H9 (cell line): ENCODE data around the gene VWF. TPM values are rescaled to one million over a fixed set of nuclear protein-coding genes. Genes with fewer than 3 reads are reported as not detected.

Experiments used
- DNase-seq: peaks from one replicate; pipeline ENCODE4 v3.0.0-alpha.2; 2017
- H2AFZ ChIP-seq: one replicate; pipeline ENCODE4 v1.6.1; 2013; ENCODE audit warnings: mild to moderate bottlenecking, low read length, control low read depth, moderate library complexity
- H2AK5ac ChIP-seq: 2 replicates; pipeline ENCODE4 v1.6.1; 2013; ENCODE audit warnings: low read length, control low read depth, mixed read lengths; ENCODE audit not compliant: insufficient read length
- H2BK120ac ChIP-seq: one replicate; pipeline ENCODE4 v1.6.1; 2013; ENCODE audit warnings: low read depth, mild to moderate bottlenecking, low read length, control low read depth, inconsistent platforms; ENCODE audit not compliant: poor library complexity, severe bottlenecking
- H2BK12ac ChIP-seq: 2 replicates; pipeline ENCODE4 v1.6.1; 2013; ENCODE audit warnings: low read length, control low read depth, mixed read lengths, low read depth; ENCODE audit not compliant: insufficient read length
- H2BK15ac ChIP-seq: 2 replicates; pipeline ENCODE4 v1.6.1; 2013; ENCODE audit warnings: low read depth, low read length, control low read depth
- H2BK20ac ChIP-seq: one replicate; pipeline ENCODE4 v1.6.1; 2013; ENCODE audit warnings: low read depth, mild to moderate bottlenecking, low read length, control low read depth, inconsistent platforms; ENCODE audit not compliant: poor library complexity, severe bottlenecking
- H2BK5ac ChIP-seq: 2 replicates; pipeline ENCODE4 v1.6.1; 2013; ENCODE audit warnings: low read length, control low read depth, mixed read lengths; ENCODE audit not compliant: insufficient read length
- H3K14ac ChIP-seq: 2 replicates; pipeline ENCODE4 v1.6.1; 2013; ENCODE audit warnings: low read length, control low read depth; ENCODE audit not compliant: insufficient read depth
- H3K18ac ChIP-seq: 2 replicates; pipeline ENCODE4 v1.6.1; 2013; ENCODE audit warnings: low read depth, mild to moderate bottlenecking, mixed read lengths, low read length, control low read depth; ENCODE audit not compliant: insufficient read length
- H3K23ac ChIP-seq: 2 replicates; pipeline ENCODE4 v1.6.1; 2013; ENCODE audit warnings: low read length, control low read depth, mixed read lengths, low read depth; ENCODE audit not compliant: insufficient read length
- H3K23me2 ChIP-seq: 2 replicates; pipeline ENCODE4 v1.6.1; 2013; ENCODE audit warnings: low read depth, mild to moderate bottlenecking, mixed read lengths, low read length, control low read depth; ENCODE audit not compliant: insufficient read length, poor library complexity, severe bottlenecking
- H3K27ac ChIP-seq: 2 replicates; pipeline ENCODE4 v1.5.1; 2013; ENCODE audit warnings: low read length, control low read depth, mixed read lengths, low read depth; ENCODE audit not compliant: insufficient read length
- H3K27me3 ChIP-seq: 2 replicates; pipeline ENCODE4 v1.6.1; 2013; ENCODE audit warnings: low read length, control low read depth, inconsistent platforms; ENCODE audit not compliant: insufficient read depth
- H3K4ac ChIP-seq: 2 replicates; pipeline ENCODE4 v1.6.1; 2013; ENCODE audit warnings: low read depth, mild to moderate bottlenecking, control low read depth, inconsistent platforms, low read length, moderate library complexity
- H3K4me1 ChIP-seq: 2 replicates; pipeline ENCODE4 v1.6.1; 2013; ENCODE audit warnings: low read length, control low read depth, inconsistent platforms; ENCODE audit not compliant: insufficient read depth
- H3K4me2 ChIP-seq: 2 replicates; pipeline ENCODE4 v1.6.1; 2013; ENCODE audit warnings: low read length, control low read depth, mixed read lengths; ENCODE audit not compliant: insufficient read length, insufficient read depth
- H3K56ac ChIP-seq: 2 replicates; pipeline ENCODE4 v1.6.1; 2013; ENCODE audit warnings: low read depth, mild to moderate bottlenecking, mixed read lengths, low read length, control low read depth; ENCODE audit not compliant: insufficient read length
- H3K79me1 ChIP-seq: 2 replicates; pipeline ENCODE4 v1.6.1; 2013; ENCODE audit warnings: low read depth, mild to moderate bottlenecking, moderate library complexity, low read length, control low read depth, inconsistent platforms; ENCODE audit not compliant: insufficient read depth, poor library complexity, severe bottlenecking
- H3K79me2 ChIP-seq: 2 replicates; pipeline ENCODE4 v1.6.1; 2013; ENCODE audit warnings: low read length, control low read depth, inconsistent platforms; ENCODE audit not compliant: insufficient read depth
- H3K9ac ChIP-seq: 2 replicates; pipeline ENCODE4 v1.6.1; 2013; ENCODE audit warnings: low read length, control low read depth, mixed read lengths; ENCODE audit not compliant: insufficient read length; ENCODE audit errors: extremely low read depth
- H3K9me3 ChIP-seq: one replicate; pipeline ENCODE4 v1.6.1; 2013; ENCODE audit warnings: low read depth, low read length, inconsistent platforms; ENCODE audit not compliant: control insufficient read depth
- H3T11ph ChIP-seq: one replicate; pipeline ENCODE4 v1.6.1; 2013; ENCODE audit warnings: mild to moderate bottlenecking, low read length, control low read depth, inconsistent platforms
- H4K20me1 ChIP-seq: one replicate; pipeline ENCODE4 v1.6.1; 2013; ENCODE audit not compliant: control insufficient read depth, insufficient read length, insufficient read depth
- H4K5ac ChIP-seq: 2 replicates; pipeline ENCODE4 v1.6.1; 2013; ENCODE audit warnings: low read depth, mild to moderate bottlenecking, mixed read lengths, low read length, control low read depth; ENCODE audit not compliant: insufficient read length
- H4K8ac ChIP-seq: replicated peaks from 2 replicates; pipeline ENCODE4 v1.6.1; 2013; ENCODE audit warnings: low read length, control low read depth, mixed read lengths, low read depth; ENCODE audit not compliant: insufficient read length
- H4K91ac ChIP-seq: 2 replicates; pipeline ENCODE4 v1.6.1; 2013; ENCODE audit warnings: low read depth, mild to moderate bottlenecking, moderate library complexity, mixed read lengths, low read length, control low read depth; ENCODE audit not compliant: insufficient read length
- H3K27ac Mint-ChIP-seq, 3 experiments: 2 replicates in 2 of 3; 3 replicates in 1 of 3; pipeline ENCODE4 v1.8.0; 2020 to 2021; ENCODE audit warnings: mixed read lengths in 3 of 3, mild to moderate bottlenecking in 1 of 3, moderate library complexity in 1 of 3
- H3K27me3 Mint-ChIP-seq: 2 replicates; pipeline ENCODE4 v1.8.0; 2021; ENCODE audit warnings: low read depth, mild to moderate bottlenecking, moderate library complexity, mixed read lengths
- H3K36me3 Mint-ChIP-seq, 3 experiments: 2 replicates in 2 of 3; 3 replicates in 1 of 3; pipeline ENCODE4 v1.8.0; 2020 to 2021; ENCODE audit warnings: low read depth in 3 of 3, mixed read lengths in 3 of 3; ENCODE audit not compliant: insufficient read depth in 1 of 3
- H3K4me1 Mint-ChIP-seq, 2 experiments: 2 replicates each; pipeline ENCODE4 v1.8.0; 2020; ENCODE audit warnings: mixed read lengths in 2 of 2
- H3K4me3 Mint-ChIP-seq, 2 experiments: 2 replicates in 1 of 2; 3 replicates in 1 of 2; pipeline ENCODE4 v1.8.0; 2020 to 2021; ENCODE audit warnings: mild to moderate bottlenecking in 2 of 2, mixed read lengths in 2 of 2, moderate library complexity in 1 of 2
- H3K9me3 Mint-ChIP-seq, 2 experiments: 2 replicates in 1 of 2; 3 replicates in 1 of 2; pipeline ENCODE4 v1.8.0; 2020; ENCODE audit warnings: mild to moderate bottlenecking in 2 of 2, mixed read lengths in 2 of 2, moderate library complexity in 1 of 2
- CTCF ChIP-seq: fragments of 200-600 bp; sonication (generic); conservative IDR thresholded peaks from 3 replicates; pipeline ENCODE4 v1.8.0; 2021; ENCODE audit warnings: antibody characterized with exemption, mild to moderate bottlenecking
- WGBS: extraction: QIAGEN DNeasy Blood & Tissue Kit; methylation state at CpG from one replicate; pipeline ENCODE4 v1.1.7; 2013; ENCODE audit warnings: missing lambda C conversion rate, low lambda C conversion rate, mixed read lengths; ENCODE audit not compliant: insufficient read length; ENCODE audit errors: extremely low coverage; 5-methylcytosine and 5-hydroxymethylcytosine counted together
- total RNA-seq: library from RNA; stranded (reverse); gene quantifications from 2 replicates; pipeline ENCODE4 v1.2.1, GENCODE V29; 2021

Gene VWF
- total RNA-seq, 1 experiment from 2014 or later = 0.17 TPM

- no peaks in the 10 kb centered on the region for H3K9me3 ChIP-seq
- H2BK20ac ChIP-seq = no peak overlapping the region
- no peaks in the 10 kb centered on the region for H3K79me2 ChIP-seq
- no peak overlapping the region for H3K27ac Mint-ChIP-seq
- no peaks in the 10 kb centered on the region for H3K9me3 Mint-ChIP-seq
- no peak overlapping the region for H3K9ac ChIP-seq
- H3K36me3 Mint-ChIP-seq = no peaks in the 10 kb centered on the region; a peak in 1 of 7 replicates
- H3K79me1 ChIP-seq = no peaks in the 10 kb centered on the region
- H3K4ac ChIP-seq = no peak overlapping the region
- H2BK12ac ChIP-seq = no peak overlapping the region
- H3K56ac ChIP-seq = no peak overlapping the region
- WGBS = no CpG with 5 or more reads among the region's 17 CpGs
- no peak overlapping the region for H3K4me3 Mint-ChIP-seq
- H2AK5ac ChIP-seq = no peak overlapping the region
- H3K27ac ChIP-seq = no peak overlapping the region
- H3K27me3 Mint-ChIP-seq = peaks cover 38% of the 10 kb centered on the region
- H4K5ac ChIP-seq = no peak overlapping the region
- no peak overlapping the region for H3K14ac ChIP-seq
- peaks cover 11% of the 10 kb centered on the region; the same call in 1 of the 2 replicates for H3K4me1 ChIP-seq
- no peak overlapping the region for H2BK15ac ChIP-seq
- H3K23ac ChIP-seq = no peak overlapping the region
- peaks cover 20 to 30% of the 10 kb centered on the region in 2 experiments for H3K4me1 Mint-ChIP-seq
- H3K27me3 ChIP-seq = no peaks in the 10 kb centered on the region
- H3K18ac ChIP-seq = no peak overlapping the region
- DNase-seq = peak; percentile 42
- H3K23me2 ChIP-seq = no peaks in the 10 kb centered on the region
- no peaks in the 10 kb centered on the region for H4K20me1 ChIP-seq
- no peak overlapping the region for H4K91ac ChIP-seq
- no peak overlapping the region for H2AFZ ChIP-seq
- no peak overlapping the region for H3T11ph ChIP-seq
- TF ChIP-seq CTCF = no peak
- no peak overlapping the region for H2BK5ac ChIP-seq
- H2BK120ac ChIP-seq = no peak overlapping the region
- no peak overlapping the region for H3K4me2 ChIP-seq
- H4K8ac ChIP-seq = no peak overlapping the region
These were observed 155.1 kb downstream of the VWF start for GRCh38 chr12:5969156-5969973.
